ENCODE data around the gene KLHL11. TPM values are rescaled to one million over a fixed set of nuclear protein-coding genes. Genes with fewer than 3 reads are reported as not detected.

Gene KLHL11
- total and polyA plus RNA-seq, 9 of the 15 experiments (the other 6 are each of a cell fraction or from before 2014, with no cell fraction given) = 0.20 to 17.0 (median 10.3) TPM

DNA sequence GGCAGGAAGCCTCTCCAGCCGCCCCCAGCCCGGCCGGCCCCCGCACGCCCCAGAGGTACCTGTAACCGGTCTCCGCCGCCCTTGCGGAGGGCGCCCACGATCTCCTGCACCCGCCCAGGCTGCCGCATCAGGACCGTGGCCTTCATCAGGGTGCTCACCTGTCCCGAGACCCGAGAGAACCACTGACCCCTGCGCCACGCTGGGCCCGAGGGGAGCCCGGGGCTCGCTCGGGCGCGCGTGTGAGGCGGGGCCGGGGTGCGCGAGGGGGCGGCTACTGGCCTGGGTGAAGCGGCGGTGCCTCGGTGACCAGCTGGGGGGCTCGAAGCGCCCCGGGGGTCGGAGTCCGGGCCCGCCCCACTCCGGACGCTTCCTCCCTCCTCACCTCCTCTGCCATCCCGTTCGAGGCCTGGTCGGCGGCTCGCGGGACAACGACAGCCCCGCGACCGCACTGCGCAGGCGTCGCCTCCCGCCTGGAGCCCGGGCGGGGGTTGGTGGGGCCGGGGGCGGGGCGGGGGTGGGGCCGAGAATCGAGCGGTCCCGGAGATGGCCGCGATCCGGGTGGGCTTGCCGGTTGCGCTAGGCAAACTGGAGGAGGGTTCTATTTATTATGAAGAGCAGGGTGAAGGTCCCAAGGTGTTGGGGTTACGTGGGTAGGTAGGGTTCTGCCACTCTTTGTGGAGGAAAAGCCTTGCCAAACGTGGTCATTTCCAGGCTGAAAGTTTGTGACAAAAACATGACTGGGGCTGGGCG, 29.2 kb downstream of the KLHL11 start, which contains the start of gene NT5C3B (continued):
- TF ChIP-seq, protein P1, sequence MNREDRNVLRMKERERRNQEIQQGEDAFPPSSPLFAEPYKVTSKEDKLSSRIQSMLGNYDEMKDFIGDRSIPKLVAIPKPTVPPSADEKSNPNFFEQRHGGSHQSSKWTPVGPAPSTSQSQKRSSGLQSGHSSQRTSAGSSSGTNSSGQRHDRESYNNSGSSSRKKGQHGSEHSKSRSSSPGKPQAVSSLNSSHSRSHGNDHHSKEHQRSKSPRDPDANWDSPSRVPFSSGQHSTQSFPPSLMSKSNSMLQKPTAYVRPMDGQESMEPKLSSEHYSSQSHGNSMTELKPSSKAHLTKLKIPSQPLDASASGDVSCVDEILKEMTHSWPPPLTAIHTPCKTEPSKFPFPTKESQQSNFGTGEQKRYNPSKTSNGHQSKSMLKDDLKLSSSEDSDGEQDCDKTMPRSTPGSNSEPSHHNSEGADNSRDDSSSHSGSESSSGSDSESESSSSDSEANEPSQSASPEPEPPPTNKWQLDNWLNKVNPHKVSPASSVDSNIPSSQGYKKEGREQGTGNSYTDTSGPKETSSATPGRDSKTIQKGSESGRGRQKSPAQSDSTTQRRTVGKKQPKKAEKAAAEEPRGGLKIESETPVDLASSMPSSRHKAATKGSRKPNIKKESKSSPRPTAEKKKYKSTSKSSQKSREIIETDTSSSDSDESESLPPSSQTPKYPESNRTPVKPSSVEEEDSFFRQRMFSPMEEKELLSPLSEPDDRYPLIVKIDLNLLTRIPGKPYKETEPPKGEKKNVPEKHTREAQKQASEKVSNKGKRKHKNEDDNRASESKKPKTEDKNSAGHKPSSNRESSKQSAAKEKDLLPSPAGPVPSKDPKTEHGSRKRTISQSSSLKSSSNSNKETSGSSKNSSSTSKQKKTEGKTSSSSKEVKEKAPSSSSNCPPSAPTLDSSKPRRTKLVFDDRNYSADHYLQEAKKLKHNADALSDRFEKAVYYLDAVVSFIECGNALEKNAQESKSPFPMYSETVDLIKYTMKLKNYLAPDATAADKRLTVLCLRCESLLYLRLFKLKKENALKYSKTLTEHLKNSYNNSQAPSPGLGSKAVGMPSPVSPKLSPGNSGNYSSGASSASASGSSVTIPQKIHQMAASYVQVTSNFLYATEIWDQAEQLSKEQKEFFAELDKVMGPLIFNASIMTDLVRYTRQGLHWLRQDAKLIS (CRISPR knock-in tag; IDR thresholded peaks at IDR 0.05) = no peak
- TF ChIP-seq POLR2G (IDR thresholded peaks at IDR 0.05; ENCODE audit: low read depth, low read length) (peak; percentile 82), TARDBP (IDR thresholded peaks at IDR 0.05) (no peak), L3MBTL2 (IDR thresholded peaks at IDR 0.05) (no peak; the same call in 1 of the 2 replicates), EGR1 (conservative IDR thresholded peaks at IDR 0.05) (peak; percentile 68), ZZZ3 (IDR thresholded peaks at IDR 0.05) (no peak), JUND (IDR thresholded peaks at IDR 0.05; ENCODE audit: borderline replicate concordance, low read depth, low read length) (no peak), JUND (tag; IDR thresholded peaks at IDR 0.05; ENCODE audit: borderline replicate concordance, low read depth, low read length) (no peak), MED1 (CRISPR knock-in tag; IDR thresholded peaks at IDR 0.05; ENCODE audit: borderline replicate concordance) (no peak), ZNF232 (CRISPR knock-in tag; IDR thresholded peaks at IDR 0.05) (no peak), CTBP1 (IDR thresholded peaks at IDR 0.05; ENCODE audit: borderline replicate concordance) (peak; percentile 52; the same call in 1 of the 2 replicates), CSDE1 (IDR thresholded peaks at IDR 0.05) (no peak), ZEB2 (IDR thresholded peaks at IDR 0.05) (no peak), RBFOX2 (IDR thresholded peaks at IDR 0.05; ENCODE audit: low read depth, low read length) (peak; percentile 77), ZNF551 (CRISPR knock-in tag; IDR thresholded peaks at IDR 0.05) (no peak)
- TF ChIP-seq, protein P2, sequence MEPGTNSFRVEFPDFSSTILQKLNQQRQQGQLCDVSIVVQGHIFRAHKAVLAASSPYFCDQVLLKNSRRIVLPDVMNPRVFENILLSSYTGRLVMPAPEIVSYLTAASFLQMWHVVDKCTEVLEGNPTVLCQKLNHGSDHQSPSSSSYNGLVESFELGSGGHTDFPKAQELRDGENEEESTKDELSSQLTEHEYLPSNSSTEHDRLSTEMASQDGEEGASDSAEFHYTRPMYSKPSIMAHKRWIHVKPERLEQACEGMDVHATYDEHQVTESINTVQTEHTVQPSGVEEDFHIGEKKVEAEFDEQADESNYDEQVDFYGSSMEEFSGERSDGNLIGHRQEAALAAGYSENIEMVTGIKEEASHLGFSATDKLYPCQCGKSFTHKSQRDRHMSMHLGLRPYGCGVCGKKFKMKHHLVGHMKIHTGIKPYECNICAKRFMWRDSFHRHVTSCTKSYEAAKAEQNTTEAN (CRISPR knock-in tag; IDR thresholded peaks at IDR 0.05) = no peak
- TF ChIP-seq, protein P3, sequence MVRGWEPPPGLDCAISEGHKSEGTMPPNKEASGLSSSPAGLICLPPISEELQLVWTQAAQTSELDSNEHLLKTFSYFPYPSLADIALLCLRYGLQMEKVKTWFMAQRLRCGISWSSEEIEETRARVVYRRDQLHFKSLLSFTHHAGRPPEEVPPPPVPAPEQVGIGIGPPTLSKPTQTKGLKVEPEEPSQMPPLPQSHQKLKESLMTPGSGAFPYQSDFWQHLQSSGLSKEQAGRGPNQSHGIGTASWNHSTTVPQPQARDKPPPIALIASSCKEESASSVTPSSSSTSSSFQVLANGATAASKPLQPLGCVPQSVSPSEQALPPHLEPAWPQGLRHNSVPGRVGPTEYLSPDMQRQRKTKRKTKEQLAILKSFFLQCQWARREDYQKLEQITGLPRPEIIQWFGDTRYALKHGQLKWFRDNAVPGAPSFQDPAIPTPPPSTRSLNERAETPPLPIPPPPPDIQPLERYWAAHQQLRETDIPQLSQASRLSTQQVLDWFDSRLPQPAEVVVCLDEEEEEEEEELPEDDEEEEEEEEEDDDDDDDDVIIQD (CRISPR knock-in tag; IDR thresholded peaks at IDR 0.05) = no peak
- TF ChIP-seq, protein P4, sequence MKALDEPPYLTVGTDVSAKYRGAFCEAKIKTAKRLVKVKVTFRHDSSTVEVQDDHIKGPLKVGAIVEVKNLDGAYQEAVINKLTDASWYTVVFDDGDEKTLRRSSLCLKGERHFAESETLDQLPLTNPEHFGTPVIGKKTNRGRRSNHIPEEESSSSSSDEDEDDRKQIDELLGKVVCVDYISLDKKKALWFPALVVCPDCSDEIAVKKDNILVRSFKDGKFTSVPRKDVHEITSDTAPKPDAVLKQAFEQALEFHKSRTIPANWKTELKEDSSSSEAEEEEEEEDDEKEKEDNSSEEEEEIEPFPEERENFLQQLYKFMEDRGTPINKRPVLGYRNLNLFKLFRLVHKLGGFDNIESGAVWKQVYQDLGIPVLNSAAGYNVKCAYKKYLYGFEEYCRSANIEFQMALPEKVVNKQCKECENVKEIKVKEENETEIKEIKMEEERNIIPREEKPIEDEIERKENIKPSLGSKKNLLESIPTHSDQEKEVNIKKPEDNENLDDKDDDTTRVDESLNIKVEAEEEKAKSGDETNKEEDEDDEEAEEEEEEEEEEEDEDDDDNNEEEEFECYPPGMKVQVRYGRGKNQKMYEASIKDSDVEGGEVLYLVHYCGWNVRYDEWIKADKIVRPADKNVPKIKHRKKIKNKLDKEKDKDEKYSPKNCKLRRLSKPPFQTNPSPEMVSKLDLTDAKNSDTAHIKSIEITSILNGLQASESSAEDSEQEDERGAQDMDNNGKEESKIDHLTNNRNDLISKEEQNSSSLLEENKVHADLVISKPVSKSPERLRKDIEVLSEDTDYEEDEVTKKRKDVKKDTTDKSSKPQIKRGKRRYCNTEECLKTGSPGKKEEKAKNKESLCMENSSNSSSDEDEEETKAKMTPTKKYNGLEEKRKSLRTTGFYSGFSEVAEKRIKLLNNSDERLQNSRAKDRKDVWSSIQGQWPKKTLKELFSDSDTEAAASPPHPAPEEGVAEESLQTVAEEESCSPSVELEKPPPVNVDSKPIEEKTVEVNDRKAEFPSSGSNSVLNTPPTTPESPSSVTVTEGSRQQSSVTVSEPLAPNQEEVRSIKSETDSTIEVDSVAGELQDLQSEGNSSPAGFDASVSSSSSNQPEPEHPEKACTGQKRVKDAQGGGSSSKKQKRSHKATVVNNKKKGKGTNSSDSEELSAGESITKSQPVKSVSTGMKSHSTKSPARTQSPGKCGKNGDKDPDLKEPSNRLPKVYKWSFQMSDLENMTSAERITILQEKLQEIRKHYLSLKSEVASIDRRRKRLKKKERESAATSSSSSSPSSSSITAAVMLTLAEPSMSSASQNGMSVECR (CRISPR knock-in tag; IDR thresholded peaks at IDR 0.05) = no peak

Measured in K562 (cell line).